GM21423 (cell line): Measurements from ENCODE around the gene ILDR1.
"Not testable (repeated sequence)": the region's sequence is repeated elsewhere in the genome, so short reads cannot be mapped to it uniquely, and the experiment has no call there.

Experiments
- ATAC-seq: cut with Tn5 transposase; IDR thresholded peaks from one replicate; pipeline ENCODE4 v1.9.1; 2021; ENCODE audit warnings: mild to moderate bottlenecking, moderate library complexity; ENCODE audit not compliant: unreplicated experiment

ILDR1 gene

DNA sequence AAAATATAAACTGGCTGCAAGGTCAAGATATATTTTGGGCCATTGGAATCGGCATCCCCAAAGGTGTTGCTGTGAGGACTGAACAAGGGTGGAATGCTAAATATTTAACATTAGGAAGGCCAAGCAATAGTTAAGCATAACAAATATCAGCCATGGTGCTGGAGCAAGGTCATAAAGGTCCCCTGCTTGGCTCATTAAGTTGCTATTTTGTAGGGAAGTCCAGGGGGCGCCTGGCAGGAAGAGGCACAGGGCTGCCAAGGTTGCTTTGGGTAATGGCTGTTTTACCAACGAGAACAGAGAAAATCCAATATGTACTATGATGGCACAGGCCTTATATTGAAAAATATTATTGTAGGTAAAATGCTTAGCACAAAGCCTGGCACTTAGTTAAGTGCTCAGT, 65.7 kb downstream of the ILDR1 start:
- no peak for ATAC-seq

DNA sequence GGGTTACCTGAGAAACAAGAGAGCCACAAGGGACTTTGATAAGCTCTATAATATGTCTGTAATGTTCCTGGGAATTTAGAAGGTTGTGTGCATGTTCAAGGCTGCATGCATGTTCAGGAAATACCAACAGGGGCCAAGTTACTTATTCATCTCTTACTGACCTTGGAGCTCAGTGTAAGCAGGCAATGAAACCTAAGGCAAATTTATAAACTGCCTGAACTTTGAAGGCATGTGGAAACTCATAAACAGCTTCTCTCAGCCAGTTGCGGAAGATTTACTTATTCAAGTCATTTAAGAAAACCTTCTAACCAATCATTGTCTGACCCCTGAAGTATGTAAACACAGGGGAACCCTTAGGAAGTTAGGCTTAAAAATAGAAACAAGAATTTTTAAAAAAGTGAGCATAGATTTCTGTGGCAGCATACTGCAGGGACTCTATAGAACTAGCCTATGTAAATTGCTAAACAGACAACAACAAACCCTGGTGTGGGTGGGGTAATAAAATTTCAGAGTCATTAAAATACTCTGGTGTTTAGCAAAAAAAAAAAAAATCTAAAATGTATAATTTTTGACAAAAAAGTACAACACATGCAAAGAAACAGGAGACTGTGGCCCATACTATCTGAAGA, 70.6 kb downstream of the ILDR1 start:
- no peak for ATAC-seq

DNA sequence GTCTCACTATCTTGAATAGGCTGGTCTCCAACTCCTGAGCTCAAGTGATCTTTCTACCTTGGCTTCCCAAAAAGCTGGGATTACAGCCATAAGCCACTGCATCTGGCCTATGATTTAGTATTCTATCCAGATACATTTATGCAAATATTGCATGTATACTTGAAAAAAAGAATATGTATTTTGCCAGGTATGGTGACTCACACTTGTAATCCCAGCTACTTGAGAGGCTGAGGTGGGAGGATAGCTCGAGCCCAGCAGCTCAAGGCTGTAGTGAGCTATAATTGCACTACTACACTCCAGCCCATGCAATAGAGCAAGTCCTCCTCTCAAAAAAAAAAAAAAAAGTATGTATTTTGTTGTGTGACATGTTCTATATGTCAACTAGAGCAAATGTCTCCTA, 73.4 kb downstream of the ILDR1 start:
- no peak for ATAC-seq

DNA sequence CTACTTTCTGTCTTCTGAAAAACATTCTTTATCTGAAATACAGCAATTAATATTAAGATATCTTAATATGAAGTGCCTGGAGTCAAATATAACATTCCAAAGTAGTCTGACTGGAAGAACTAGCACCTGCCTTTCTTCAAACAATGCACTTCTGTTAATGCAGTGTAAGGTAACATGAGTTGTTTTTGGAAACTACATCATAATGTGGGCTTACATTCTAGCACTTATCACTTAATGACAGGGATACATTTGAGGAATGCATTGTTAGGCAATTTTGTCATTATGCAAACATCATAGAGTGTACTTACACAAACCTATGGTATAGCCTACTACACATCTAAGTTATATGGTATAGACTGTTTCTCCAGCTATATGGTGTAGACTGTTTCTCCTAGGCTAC, 78.6 kb downstream of the ILDR1 start:
- no peak for ATAC-seq

- no peak for ATAC-seq
Observed at GRCh38 chr3:121942116-121942786, 79.8 kb downstream of the ILDR1 start.

GRCh38 chr3:121941592-121941991, 80.5 kb downstream of the ILDR1 start:
- no peak for ATAC-seq

GRCh38 chr3:121938141-121938855, 83.7 kb downstream of the ILDR1 start:
- ATAC-seq: not testable (repeated sequence)
